Ramos (cell line): ENCODE measurements around the gene CCDC83.

ENCODE experiments used
- in situ Hi-C: fragments of 300-500 bp; cut with MboI; formaldehyde crosslinking; loops from one replicate; pipeline ENCODE4 v1.14.3; 2022; ENCODE audit warnings: low sequenced_read_pairs; ENCODE audit not compliant: unreplicated experiment

CCDC83 gene

DNA sequence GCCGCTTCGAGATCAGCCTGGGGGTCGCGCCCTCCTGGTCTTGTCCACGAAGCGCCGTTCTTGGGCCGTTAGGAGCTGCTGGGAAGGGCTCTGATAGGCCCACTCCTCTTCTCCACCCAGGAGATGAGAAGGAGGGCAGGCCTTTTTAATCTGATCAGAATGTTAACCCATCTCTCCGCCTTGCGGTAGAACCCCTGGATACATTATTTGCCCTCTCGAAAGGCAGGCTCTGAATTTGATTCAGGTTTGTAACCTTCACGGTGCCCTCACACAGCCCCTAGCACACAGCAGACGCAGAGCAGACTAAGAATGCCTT lies at the start of gene CCDC83:
Gene CCDC83 (plus strand): TSS at position 43 of the 316 bp plus-strand sequence. CDS start 9,741 bp downstream, outside the sequence.
- in situ Hi-C loops, result loop anchor here (10.0 to 25.0 kb wide), 2 partner anchors 440 to 957 kb away; partner anchors contain the start of gene PRSS23

DNA sequence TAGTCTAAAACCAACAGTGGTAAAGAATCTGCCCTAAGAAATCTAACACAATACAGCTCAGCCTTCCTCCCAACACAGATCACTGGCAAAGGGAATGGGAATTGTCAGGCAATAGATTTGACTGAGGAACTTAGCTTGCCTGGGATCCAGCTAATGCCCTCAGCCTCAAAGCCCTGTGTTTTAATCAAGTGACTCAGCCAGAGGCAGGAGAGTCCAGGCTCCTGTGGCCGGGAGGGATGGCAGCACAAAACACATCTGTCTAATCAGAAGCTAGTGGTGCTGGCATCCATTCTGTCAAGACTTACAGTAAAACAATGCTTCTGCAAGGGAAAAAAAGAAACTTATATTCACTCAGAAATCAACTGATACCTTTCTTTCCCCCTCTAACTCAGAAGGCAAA lies 49.8 kb upstream of the CCDC83 start:
- in situ Hi-C loops, result no loop called here

DNA sequence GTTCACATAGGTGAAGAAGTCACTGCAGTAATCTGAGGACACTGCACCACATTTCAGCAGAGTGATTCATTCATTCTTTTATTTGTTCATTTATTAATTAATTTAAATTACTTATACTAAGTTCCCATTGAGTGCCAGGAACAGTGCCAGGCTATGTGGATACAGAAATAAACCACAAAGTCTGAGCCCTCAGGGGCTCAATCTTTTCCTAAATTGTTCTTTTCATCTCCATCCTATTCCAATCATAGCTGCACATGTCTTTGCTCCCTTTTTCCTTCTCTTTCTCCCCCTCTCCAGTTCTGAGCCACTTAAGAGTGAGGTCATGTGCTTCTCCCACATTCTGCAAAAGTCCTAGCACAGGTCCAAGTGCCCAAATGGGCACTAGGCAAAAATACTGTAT lies 49.2 kb upstream of the CCDC83 start:
- in situ Hi-C loops, result no loop called here

DNA sequence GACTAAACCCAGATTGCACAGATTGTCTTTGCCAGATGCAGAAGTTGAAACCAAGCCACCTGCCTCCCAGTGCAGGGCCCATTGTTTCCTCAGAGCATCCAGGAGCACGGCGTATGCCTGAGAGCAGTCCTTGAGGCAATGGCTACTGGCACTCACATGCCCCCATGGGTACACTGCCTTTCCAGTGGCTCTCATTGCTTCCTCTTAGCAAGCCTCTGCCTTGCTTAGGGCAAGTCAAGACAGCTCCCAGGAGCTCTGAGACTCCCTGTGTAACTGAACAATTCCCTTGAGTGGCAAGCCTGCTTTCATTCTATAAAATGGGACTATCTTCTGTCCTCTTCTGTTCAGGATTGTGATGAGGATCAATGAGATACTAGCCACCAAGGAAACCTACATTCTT lies 48.3 kb upstream of the CCDC83 start:
- in situ Hi-C loops, result no loop called here

DNA sequence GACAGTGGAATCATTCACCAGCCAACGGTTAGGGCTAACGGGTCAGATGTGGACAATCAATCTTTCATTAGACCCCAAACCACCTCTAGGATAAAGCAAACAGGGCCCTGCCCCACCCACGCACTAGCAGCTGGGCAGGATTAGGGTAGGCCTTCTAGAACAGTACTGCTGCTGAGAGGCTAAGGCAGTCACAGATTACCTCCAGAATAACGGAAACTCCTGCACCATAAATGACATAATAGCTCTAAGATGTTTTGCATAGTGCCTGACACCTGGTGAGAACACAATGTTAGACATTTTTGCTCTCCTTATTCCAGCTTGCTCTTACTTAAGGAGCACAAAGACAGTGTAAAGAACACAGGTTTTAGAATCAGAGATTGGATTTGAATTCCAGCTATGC lies 46.0 kb upstream of the CCDC83 start:
- in situ Hi-C loops, result no loop called here

DNA sequence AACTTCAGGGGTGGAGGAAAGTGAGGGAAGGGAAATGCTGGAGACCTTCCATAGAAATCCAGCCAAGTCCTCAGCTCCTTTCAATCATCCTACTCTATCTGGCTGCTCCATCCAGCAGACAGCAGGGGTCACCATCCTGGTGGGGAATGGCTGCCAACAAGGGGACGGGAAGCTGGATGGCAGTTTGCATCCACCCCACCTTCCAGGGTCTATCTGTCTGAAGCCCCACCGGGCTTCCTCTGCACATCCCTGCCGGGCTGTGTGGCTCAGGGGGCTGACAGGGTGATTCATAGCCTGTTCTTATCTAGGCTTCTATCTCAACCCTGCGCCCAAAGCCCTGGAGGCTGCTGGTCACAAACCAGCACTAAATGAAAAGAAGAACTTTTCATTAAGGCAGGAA lies 45.3 kb upstream of the CCDC83 start:
- in situ Hi-C loops, result no loop called here

DNA sequence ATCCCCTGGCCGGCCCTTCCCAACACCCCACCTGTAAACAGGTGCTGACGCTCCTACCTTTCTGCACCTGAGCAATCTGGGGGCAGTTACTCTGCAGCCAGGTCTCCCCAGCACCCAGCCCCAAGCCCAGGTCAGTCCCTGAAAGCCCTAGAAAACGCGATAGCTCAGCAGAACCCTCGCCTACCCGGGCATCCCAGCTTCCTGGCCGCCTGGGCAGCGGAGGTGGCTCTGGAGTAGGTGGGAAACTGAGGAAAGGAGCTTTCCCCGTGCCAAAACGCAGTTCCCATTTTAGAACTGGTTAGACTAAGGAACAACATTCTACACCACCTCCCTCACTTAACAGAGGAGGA lies 44.7 kb upstream of the CCDC83 start:
- in situ Hi-C loops, result no loop called here

DNA sequence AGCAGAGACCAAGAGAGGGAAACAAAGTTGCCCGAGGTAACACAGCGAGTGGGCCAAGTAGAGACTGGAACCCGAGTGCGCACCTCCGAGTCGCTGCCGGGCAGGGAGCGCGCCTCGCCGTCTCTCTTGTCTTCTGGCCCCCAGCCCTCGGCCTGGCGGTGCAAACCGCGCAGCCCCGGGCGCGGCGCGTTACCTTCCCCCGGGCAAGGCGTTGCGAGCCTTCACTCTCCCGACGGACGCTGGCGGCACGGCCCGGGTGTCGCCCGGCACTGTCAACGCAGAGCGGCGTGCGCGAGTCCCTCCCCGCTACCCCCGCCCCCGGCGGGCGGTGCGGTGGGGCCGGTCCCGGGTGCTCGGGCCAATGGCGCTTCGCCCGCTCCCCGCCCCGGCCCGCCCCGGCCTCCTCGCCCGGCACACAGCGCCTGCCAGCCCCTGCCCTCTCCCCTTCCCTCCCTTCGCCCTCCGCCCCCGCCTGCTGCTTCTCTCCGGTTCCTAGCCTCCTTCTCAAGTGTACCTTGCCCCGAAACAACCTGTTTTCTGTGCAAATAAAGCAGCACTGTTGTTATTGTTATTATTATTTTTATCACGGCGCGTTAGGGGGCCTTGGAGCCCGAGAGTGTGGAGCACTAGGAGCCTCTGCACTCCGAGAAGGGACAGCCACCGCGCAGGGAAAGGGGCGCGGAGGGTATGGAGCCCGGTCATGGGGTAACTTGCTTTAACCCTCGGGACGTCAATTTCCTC lies 44.1 kb upstream of the CCDC83 start, which contains the start of gene SYTL2:
Gene SYTL2 (minus strand): TSS at position 271 of the 741 bp plus-strand sequence. CDS start 53,416 bp downstream, outside the sequence.
- in situ Hi-C loops, result no loop called here

DNA sequence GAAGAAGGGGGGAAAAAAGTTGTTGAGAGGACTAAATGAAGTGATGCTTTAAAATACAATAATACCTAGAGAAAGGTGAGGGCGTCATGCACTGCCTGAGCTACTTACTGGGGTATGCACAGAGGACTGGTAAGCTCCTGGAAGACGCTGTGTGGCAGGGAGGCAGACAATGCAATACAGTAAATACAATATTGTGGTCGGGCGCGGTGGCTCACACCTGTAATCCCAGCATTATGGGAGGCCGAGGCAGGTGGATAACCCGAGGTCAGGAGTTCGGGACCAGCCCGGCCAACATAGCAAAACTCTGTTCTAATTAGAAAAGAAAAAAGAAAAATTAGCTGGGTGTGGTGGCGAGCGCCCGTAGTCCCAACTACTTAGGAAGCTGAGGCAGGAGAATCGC lies 43.6 kb upstream of the CCDC83 start:
- in situ Hi-C loops, result no loop called here

DNA sequence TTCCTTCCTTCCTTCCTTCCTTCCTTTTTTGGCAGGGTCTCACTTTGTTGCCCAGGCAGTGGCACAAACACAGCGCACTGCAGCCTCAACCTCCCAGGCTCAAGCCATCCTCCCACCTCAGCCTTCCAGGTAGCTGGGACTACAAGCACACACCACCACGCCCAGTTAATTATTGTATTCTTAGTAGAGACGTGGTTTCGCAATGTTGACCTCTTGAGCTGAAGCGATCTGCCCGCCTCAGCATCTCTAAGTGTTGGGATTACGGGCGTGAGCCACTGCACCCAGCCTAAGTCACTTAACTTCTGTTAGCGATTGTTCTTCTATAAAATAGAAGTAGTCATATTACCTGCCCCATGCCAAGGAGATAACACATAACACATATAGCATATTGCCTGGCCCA lies 41.5 kb upstream of the CCDC83 start:
- in situ Hi-C loops, result no loop called here

DNA sequence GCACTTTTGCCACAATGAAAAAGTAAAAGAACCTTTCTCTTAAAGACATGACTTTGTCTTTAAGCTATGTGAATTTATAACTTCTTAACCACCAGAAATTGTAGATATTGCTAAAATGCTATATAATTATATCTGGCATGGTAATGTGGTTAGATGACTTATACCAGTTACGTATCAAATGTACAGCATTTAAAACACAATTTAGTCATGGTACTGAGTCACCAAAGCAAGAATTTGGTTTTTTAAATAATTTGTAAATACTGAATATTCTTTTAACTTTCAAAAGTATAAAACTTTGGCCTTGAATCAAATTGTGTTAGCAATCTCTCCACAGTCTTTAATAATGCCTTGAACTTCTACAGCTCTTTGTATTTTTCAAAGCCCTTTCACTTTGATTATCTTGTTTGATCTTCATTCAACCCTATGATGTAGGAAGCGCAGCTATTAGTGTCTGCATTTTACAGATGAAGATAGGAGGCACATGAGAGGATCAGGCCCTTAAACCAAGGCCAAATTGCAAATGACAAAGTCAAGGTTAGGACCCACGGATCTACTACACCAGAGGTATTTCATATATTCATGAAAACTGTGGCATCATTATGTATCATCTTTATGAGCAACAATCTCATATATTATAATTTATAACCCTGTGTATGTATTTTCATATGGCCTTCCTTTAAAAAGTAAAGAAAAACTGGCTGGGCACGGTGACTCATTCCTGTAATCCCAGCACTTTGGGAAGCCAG lies 39.8 kb upstream of the CCDC83 start:
- in situ Hi-C loops, result no loop called here

DNA sequence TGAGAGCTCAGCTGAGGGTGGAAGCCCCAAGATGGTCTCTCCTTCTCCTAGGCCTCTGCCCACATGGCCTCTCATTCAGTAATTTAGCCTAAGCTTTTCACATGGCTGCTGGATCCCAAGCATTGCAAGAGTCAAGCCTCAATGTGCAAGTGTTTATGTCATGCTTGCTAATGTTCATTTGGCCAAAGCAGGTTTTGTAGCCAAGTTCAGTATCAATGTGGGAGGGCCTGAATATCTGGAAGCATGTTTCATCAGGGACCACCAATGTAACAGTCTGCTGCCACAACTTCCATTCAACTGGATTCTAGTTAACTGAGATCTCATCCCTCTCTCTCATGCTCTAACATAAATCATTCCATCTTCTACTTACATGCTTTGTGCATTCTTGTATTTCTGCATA lies 35.7 kb upstream of the CCDC83 start:
- in situ Hi-C loops, result no loop called here

DNA sequence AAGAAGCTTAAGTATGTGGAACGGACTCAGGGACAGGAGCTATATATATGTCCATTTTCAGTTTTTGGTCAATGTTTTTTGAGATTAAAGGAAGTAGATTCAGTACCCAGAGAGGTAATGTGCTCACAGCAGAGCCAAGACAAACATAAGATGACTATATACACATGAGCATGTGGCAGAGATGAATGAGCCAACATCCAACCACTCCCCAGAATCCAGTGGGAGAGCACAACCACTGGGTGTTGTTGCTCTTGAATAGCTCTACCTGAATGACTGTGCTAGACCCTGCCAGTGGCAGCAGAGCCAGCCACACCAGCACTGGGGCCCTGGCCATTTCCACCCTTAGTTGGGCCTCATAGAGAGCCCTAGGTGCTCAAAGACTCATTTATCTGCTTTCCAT lies 33.5 kb upstream of the CCDC83 start:
- in situ Hi-C loops, result no loop called here

DNA sequence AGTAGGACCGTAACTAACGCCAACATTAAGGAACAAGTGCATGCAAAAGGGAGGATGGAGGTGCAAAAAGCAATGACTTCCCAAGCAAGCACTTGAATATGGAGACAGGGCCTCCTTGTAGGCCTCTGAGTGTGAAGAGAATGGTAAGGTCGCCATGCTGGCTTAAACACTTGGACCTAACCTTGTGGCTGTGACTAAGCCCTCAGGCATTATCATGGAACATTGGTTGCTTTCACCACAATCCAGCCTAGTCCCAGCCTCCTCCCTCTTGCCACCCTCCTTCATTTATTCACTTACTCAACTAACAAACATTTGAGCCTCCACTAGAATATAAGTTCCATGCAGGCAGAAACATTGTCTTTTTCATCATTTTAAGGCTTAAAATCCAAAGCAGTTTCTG lies 32.4 kb upstream of the CCDC83 start:
- in situ Hi-C loops, result no loop called here

DNA sequence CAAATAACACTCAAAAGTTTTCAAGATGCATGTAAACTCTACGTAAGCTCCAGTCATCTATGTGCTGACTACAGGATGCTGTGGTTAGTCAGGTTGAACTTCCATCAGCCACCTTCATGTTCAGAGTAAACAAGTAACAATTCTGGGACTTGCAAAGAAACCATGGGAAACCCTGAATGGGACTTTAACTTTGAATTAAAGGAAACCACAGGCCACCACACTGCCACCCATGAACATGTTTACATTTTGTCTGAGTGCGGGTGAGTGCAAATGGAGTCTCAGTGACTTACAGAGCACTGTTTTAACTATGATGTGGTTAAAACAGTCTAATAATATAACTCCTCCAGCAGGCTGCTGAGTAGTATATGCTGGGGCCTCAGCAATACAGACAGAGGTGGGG lies 31.4 kb upstream of the CCDC83 start:
- in situ Hi-C loops, result no loop called here

DNA sequence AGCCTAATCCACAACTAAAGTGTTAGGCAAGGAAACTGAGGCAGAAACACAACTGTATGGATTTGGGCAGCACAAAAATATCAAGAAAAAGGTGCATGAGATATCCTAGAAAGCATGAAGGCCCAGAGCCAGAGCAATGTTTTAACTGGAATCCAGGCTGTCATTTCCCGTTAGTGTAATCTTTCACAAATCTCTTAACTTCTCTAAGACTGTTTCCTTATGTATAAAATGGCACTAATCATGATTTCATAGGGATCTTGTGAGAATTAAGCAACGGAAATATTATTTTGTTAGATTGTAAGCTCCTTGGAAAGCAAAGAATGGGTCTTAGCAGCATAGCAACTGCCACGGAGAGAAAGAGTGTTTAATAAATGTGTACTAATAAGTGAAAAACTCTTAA lies 29.6 kb upstream of the CCDC83 start:
- in situ Hi-C loops, result no loop called here

DNA sequence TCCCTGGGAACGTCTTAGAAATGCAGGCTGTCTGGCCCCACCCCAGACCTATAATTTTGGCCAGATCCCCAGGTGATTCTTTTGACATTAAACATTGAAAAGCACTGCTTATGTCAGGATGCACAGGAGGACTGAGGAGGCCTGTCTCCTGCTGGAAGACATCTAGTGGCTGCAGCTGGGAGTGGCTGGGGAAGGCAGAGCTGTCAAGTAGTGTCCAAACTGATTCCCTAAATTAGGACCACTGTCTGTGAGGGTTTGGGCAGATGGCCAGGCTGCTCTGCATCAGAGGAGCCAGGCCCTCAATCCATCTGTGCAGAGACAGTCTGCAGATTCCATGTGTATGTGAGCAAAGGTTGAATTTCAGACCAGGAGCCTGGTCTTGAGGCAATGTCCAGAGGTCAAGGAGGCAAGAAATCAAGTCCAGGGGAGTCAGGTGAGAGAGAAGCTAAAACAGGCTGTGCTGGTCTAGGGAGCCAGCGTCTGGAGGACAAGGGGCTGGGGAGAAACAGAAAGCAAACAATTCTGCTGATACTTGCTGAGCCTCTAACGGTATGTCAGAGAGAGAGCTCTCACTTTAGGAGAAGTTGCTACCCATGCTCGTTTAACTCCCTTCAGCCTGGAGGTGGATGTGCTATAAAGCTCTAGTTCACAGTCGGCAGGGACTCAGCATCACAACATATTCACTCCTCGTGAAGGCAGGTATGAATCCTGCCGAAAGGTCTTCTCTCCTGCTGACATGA lies 28.9 kb upstream of the CCDC83 start:
- in situ Hi-C loops, result no loop called here

DNA sequence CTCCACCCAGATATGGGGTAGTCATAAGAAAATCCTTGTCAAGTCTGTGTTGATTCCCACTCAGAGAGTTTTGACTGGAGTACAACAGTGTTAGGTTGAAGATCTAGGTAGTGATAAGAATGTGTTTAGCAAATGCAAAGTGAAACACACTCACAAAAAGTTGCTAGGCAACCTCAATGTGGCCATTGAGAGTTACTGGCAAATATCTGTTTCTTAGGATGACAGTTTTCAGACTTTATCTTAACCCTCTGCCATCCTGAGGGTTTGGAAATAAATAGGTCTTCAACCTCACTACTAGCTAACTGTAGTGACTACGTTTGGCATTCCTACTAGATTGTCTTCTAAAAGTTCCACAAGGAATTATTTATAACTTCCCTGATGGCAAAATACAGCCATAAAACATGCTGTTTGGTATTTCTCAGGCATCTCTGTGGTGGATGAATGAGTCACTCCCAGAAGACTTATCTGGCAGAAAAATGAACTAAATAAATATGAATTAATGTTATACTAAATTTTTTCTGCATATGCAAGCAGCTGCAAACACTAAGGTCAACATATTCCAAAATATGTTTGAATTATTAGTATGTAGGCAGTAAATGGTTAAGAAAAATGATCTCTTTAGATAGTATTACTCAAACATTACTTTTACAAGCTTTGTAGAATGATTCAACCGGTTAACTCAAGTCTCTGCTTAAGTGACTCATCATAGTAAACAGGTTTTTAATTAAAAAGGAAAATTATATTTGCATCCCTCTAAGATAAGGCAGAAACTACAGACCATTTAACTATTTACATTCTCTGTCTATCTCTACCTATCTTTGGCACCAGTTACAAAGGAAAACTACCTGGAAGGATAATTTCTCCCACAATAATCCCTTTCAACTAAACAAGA lies 27.2 kb upstream of the CCDC83 start:
- in situ Hi-C loops, result no loop called here

DNA sequence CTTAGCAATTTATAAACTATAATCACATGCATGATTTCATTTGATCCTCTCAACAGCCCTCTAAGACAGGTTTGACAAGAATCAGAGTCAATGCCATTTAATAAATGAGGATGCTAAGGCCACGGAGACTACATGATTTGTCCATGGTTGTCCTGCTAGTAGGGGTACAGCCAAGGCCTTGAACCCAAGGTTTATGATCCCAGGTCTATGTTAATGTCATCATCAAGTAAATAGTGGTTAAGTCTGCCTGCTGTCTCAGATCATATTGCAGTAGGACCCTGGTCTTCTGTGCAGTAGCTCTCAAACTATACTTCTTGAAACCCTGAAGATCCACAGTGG lies 26.6 kb upstream of the CCDC83 start:
- in situ Hi-C loops, result no loop called here

DNA sequence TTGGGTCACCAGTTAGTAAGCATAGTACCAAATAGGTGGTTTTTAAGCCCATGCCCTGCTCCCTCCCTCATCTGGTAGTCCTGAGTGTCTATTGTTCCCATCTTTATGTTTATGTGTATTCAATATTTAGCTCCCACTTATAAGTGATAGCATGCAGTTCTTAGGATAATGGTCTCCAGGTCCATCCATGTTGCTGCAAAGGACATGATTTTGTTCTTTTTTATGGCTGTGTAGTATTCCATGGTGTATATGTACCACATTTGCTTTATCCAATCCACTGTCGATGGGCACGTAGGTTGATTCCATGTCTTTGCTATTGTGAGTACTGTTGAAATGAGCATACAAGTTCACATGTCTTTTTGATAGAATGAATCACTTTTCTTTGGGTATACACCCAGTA lies 26.0 kb upstream of the CCDC83 start:
- in situ Hi-C loops, result no loop called here
